Cardiac fibroblast (primary cell): ENCODE data around the gene HOXC5.

Experiments
- DNase-seq, 2 donors: peaks; one replicate each; pipeline versions ENCODE4 v3.0.0 to v3.0.0-alpha.2; 2010; ENCODE audit warnings: low read depth in 2 of 2
- H3K4me3 ChIP-seq, 2 donors: replicated peaks in 1 of 2; 1 replicate in 1 of 2; 2 replicates in 1 of 2; pipeline ENCODE4 v1.5.1; 2011; ENCODE audit warnings: low read depth in 2 of 2, low read length in 2 of 2, mild to moderate bottlenecking in 2 of 2, moderate library complexity in 1 of 2
- TF ChIP-seq, protein P1 (sequence below): IDR thresholded peaks from one replicate; pipeline ENCODE4 v1.5.1; 2011; ENCODE audit warnings: low read depth, mild to moderate bottlenecking, low read length, inconsistent platforms

Gene HOXC5

DNA sequence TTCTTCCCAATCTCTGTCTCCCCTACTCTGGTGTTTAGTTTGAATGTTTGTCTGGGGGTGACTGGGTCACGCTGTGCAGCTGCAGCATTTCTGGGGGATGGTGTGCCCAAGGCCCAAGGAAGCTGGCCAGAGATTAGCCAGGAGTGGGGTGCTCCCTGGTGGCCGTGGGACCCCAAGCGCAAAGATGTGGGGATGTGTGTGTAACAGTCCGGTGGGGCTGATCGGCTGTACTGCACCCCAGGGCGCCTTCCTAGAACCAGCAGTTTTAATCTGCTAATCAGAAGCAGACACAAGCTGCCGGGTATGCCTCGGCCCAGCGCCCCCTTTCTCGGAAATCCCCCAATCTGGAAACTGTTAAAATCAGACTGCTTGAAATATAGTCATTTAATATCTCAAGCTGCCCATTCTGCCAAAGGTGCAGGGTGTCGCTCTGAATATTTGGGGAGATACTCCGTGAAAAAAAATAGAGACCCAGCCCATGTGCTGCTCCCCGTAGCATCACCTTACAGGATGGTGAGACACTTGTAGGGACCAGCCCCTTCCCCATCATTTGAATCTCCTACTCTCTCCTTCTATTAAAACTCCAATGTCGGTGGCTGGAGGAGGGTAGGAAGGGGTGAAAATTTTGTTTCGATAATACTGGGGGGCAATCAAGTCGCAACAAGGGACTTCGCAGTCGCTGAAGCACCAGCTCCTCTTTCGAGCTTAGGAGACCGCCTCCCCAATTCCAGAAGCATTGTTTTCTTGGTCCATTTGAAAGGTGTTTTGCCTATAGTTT, 28.6 kb upstream of the HOXC5 start:
- no peak overlapping the region for H3K4me3 ChIP-seq
- no peak for DNase-seq

DNA sequence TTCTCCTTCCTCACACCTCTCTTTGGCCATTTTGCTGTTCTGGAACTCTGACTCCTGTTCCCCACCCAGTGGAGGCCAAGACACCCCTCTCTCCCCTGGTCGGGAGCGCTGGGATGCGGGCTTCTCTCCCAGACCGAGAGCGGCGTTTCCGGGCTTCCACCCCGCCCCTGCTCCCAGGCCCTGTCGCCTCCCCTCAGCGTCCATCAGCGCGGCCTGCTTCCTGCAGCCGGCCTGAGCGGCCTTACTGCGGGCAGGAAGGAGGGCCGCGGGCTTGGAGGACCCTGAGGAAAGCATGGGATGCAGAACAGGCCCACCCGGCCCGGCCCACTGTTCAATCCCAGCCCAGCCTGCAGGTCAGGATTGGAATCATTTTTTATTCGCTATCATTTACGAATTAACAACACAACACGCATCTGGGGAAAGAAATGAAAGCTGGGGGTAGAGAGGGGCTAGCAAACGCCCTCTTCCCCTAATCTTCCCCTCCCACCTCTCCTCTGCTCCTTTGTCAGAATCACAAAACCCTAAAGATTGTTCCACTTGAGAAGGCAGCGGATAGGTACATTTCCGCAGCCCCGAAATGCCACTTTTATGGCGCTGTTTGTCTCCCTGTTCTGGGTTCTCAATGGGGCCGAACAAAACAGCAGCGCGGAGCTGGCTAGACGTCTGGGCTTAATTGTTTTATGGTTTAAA, 27.9 kb upstream of the HOXC5 start:
- TF ChIP-seq, protein P1, sequence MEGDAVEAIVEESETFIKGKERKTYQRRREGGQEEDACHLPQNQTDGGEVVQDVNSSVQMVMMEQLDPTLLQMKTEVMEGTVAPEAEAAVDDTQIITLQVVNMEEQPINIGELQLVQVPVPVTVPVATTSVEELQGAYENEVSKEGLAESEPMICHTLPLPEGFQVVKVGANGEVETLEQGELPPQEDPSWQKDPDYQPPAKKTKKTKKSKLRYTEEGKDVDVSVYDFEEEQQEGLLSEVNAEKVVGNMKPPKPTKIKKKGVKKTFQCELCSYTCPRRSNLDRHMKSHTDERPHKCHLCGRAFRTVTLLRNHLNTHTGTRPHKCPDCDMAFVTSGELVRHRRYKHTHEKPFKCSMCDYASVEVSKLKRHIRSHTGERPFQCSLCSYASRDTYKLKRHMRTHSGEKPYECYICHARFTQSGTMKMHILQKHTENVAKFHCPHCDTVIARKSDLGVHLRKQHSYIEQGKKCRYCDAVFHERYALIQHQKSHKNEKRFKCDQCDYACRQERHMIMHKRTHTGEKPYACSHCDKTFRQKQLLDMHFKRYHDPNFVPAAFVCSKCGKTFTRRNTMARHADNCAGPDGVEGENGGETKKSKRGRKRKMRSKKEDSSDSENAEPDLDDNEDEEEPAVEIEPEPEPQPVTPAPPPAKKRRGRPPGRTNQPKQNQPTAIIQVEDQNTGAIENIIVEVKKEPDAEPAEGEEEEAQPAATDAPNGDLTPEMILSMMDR = no peak
- H3K4me3 ChIP-seq = no peak overlapping the region
- DNase-seq = no peak

More for the DNA sequence above, 28.6 kb upstream of the HOXC5 start:
- TF ChIP-seq, protein P1 = no peak

DNA sequence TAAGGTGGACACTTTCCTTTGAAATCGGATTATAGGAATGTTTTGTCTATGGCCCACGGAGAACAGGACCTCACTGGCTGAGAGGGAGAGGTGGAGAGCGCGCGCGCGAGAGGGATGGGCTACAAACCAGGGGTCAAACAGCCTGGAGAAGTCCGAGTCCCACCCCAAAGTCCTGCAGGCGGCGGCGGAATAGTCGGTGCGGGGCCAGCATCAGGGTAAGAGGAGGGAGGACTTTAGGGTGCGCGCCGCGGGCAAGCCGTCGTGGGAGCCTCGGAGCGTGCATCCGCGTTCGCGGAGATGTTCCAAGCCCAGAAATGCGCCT, 27.4 kb upstream of the HOXC5 start:
- TF ChIP-seq, protein P1 = no peak
- DNase-seq = no peak
- H3K4me3 ChIP-seq = no peak overlapping the region

DNA sequence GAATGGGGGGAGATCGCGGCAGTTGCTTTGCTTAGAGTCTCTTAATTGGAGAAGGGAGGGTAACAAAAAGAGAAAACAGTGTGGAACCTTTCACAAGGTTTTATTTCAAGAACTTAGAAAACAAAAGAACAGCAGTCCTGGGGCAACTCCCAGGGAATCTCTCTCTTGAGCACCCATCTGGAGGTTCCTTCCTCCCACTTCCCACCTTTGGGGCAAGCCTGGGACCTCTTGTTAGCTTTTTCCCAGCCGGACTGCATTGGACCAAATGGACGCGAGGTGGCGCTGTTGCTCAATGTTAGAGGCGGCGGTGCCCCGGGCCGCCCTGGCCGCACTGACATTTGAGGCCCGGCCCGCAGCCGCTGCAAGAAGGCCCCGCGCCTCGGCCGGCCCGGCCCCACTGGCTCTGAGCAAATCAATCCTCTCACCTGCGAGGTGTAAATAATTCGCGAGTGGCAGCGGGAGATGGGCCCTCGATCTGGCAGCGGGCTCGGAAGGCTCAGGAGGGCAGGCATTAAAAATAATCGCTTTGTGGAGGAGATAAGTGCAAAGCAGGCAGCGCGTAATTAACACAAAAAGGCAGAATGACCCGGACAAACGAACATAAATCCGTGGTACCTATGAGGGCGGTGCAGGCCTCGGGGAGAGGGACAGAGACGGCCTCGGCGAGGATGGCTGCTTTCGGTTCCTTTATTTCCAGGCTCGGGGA, 26.8 kb upstream of the HOXC5 start:
- H3K4me3 ChIP-seq = peak overlapping the region in 1 of 2 donors; percentile 13
- peak; percentile 81 to 82 for DNase-seq
- TF ChIP-seq, protein P1 = peak; percentile 84

DNA sequence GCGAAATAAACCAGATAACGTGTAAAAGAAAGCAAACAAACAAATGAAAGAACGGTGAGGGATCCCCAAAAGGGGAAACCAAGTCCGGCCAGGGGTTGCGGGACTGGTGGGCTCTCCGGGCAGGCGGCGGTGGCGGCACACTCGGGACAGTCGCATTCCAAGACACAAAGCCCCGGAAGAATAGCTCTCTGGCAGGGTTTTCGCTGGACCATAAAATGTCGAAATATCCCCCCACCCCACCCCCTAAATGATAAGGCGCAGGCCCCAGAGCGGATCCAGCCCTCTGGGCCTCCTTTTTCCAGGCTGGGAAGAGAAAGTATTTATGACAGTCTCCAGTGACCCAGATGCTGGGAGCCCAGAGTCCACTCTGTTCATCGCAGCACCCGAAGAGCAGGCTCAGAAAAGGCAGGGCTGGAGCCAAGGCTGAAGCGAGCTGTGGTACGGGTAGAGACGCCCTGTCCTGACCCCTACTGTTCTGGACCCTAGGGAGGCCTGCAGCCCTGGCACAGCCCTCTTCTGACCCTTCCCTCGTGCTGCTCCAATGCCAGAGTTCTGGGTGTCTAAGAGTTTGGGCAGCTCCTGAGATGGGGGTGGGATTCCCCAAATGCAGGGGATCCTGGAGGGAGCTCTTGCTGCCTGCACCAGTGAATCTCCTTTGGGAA, 26.2 kb upstream of the HOXC5 start:
- TF ChIP-seq, protein P1 = no peak
- DNase-seq = no peak
- H3K4me3 ChIP-seq = no peak overlapping the region

DNA sequence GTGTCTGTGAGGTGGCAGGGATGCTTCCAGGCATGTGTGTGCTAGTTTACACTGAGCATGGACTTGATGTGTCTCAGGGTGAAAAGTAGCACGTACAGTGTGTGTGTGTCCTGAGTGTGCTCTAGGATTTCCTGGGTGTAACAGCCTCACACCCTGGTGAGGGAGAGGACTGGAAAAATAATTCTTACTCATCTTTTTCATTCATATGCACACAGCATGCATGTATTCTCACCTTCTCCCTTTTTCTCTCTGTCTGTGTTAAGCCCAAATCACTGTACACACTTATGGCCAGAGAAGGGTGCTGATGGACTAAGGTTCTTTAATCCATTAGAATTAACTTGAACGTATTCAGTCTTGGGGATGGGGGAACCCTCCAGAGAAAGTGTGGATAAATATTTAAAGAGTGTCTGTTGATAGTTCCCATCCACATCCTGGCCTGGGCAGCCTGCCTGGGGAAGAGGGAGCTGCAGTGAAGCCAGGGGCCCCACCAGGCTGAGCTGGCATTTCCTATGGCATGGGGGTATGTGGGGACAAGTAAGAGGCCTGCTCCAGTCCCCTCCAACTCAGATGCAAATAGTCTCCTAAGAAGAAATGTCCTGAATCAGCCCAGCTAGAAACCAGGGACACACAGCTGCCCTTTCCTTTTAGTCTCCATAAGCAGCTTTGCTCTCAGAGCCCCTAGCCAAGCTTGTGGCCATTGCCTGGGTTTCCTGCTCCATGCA, 25.2 kb upstream of the HOXC5 start:
- H3K4me3 ChIP-seq = no peak overlapping the region
- no peak for DNase-seq
- TF ChIP-seq, protein P1 = no peak
